Effector memory CD4-positive, alpha-beta T cell (primary cell): Measurements from ENCODE around the gene SYNRG.
"Not testable (repeated sequence)": the region's sequence is repeated elsewhere in the genome, so short reads cannot be mapped to it uniquely, and the experiment has no call there.

Experiments used
- DNase-seq, 3 donors: peaks; one replicate each; pipeline ENCODE4 v3.0.0-alpha.2; 2020
- H3K27ac ChIP-seq: 2 replicates; pipeline ENCODE4 v1.7.0; 2013; ENCODE audit warnings: mild to moderate bottlenecking, low read length, moderate library complexity; ENCODE audit not compliant: insufficient read depth, poor library complexity, severe bottlenecking
- H3K27me3 ChIP-seq: replicated peaks from 2 replicates; pipeline ENCODE4 v1.7.0; 2013; ENCODE audit warnings: mild to moderate bottlenecking, low read length; ENCODE audit not compliant: insufficient read depth, control insufficient read depth, poor library complexity, severe bottlenecking
- H3K36me3 ChIP-seq: 2 replicates; pipeline ENCODE4 v1.7.0; 2013; ENCODE audit warnings: mild to moderate bottlenecking, low read length, moderate library complexity; ENCODE audit not compliant: control insufficient read depth, insufficient read depth
- H3K4me1 ChIP-seq: 2 replicates; pipeline ENCODE4 v1.7.0; 2013; ENCODE audit warnings: low read length, mild to moderate bottlenecking; ENCODE audit not compliant: control insufficient read depth, insufficient read depth, poor library complexity, severe bottlenecking
- H3K4me3 ChIP-seq: 2 replicates; pipeline ENCODE4 v1.7.0; 2013; ENCODE audit warnings: low read length, low read depth, mild to moderate bottlenecking; ENCODE audit not compliant: insufficient read depth, poor library complexity, severe bottlenecking
- H3K9me3 ChIP-seq: 2 replicates; pipeline ENCODE4 v1.7.0; 2013; ENCODE audit warnings: mild to moderate bottlenecking, low read length, moderate library complexity; ENCODE audit not compliant: control insufficient read depth

The SYNRG gene

GRCh38 chr17:37521821-37522220 lies 87.4 kb downstream of the SYNRG start:
- Histone ChIP-seq H3K9me3 (no peaks in the 10 kb centered on the region), H3K27ac (no peak overlapping the region), H3K4me1 (no peaks in the 10 kb centered on the region), H3K27me3 (no peaks in the 10 kb centered on the region), H3K36me3 (peaks cover 73% of the 10 kb centered on the region), H3K4me3 (no peak overlapping the region)
- no peak for DNase-seq

GRCh38 chr17:37520174-37520573 lies 89.0 kb downstream of the SYNRG start:
- Histone ChIP-seq H3K4me3 (no peak overlapping the region), H3K4me1 (no peaks in the 10 kb centered on the region), H3K27ac (no peak overlapping the region), H3K27me3 (no peaks in the 10 kb centered on the region), H3K9me3 (no peaks in the 10 kb centered on the region), H3K36me3 (peaks cover 75% of the 10 kb centered on the region)
- no peak for DNase-seq

GRCh38 chr17:37519251-37519985 lies 89.8 kb downstream of the SYNRG start:
- Histone ChIP-seq H3K27me3 (no peaks in the 10 kb centered on the region), H3K36me3 (peaks cover 77% of the 10 kb centered on the region), H3K4me1 (no peaks in the 10 kb centered on the region), H3K27ac (no peak overlapping the region), H3K4me3 (no peak overlapping the region), H3K9me3 (no peaks in the 10 kb centered on the region)
- no peak for DNase-seq

- DNase-seq, result no peak
- no peak overlapping the region for H3K4me3 ChIP-seq
- no peaks in the 10 kb centered on the region for H3K27me3 ChIP-seq
- no peaks in the 10 kb centered on the region for H3K9me3 ChIP-seq
- no peak overlapping the region for H3K27ac ChIP-seq
- H3K4me1 ChIP-seq, result no peaks in the 10 kb centered on the region
- peaks cover 76% of the 10 kb centered on the region for H3K36me3 ChIP-seq
Measured at GRCh38 chr17:37518826-37519225, 90.4 kb downstream of the SYNRG start.

GRCh38 chr17:37517881-37518280 lies 91.3 kb downstream of the SYNRG start:
- peaks cover 76% of the 10 kb centered on the region for H3K36me3 ChIP-seq
- no peaks in the 10 kb centered on the region for H3K4me1 ChIP-seq
- DNase-seq, result no peak
- no peak overlapping the region for H3K4me3 ChIP-seq
- H3K27ac ChIP-seq, result no peak overlapping the region
- H3K9me3 ChIP-seq, result no peaks in the 10 kb centered on the region
- no peaks in the 10 kb centered on the region for H3K27me3 ChIP-seq

- Histone ChIP-seq H3K4me3 (no peak overlapping the region), H3K4me1 (no peaks in the 10 kb centered on the region), H3K27me3 (no peaks in the 10 kb centered on the region), H3K27ac (no peak overlapping the region), H3K36me3 (peaks cover 75% of the 10 kb centered on the region), H3K9me3 (no peaks in the 10 kb centered on the region)
- DNase-seq, result no peak
Measured at GRCh38 chr17:37516127-37516571, 93.1 kb downstream of the SYNRG start.

- Histone ChIP-seq H3K4me3 (no peak overlapping the region), H3K9me3 (no peaks in the 10 kb centered on the region), H3K27me3 (no peaks in the 10 kb centered on the region), H3K4me1 (peaks cover 2% of the 10 kb centered on the region), H3K27ac (no peak overlapping the region), H3K36me3 (peaks cover 52% of the 10 kb centered on the region)
- no peak for DNase-seq
Measured at GRCh38 chr17:37513711-37514110, 95.5 kb downstream of the SYNRG start.

GRCh38 chr17:37512442-37513068 lies 96.7 kb downstream of the SYNRG start:
- H3K27ac ChIP-seq, result no peak overlapping the region
- H3K4me1 ChIP-seq, result peaks cover 2% of the 10 kb centered on the region
- DNase-seq, result no peak
- H3K9me3 ChIP-seq, result no peaks in the 10 kb centered on the region
- no peak overlapping the region for H3K4me3 ChIP-seq
- H3K36me3 ChIP-seq, result peaks cover 40% of the 10 kb centered on the region
- H3K27me3 ChIP-seq, result no peaks in the 10 kb centered on the region

GRCh38 chr17:37511642-37512041 lies 97.6 kb downstream of the SYNRG start:
- H3K36me3 ChIP-seq, result peaks cover 32% of the 10 kb centered on the region
- H3K9me3 ChIP-seq, H3K27ac ChIP-seq, H3K27me3 ChIP-seq, H3K4me1 ChIP-seq, DNase-seq, H3K4me3 ChIP-seq: not testable (repeated sequence)

GRCh38 chr17:37510056-37510455 lies 99.2 kb downstream of the SYNRG start:
- Histone ChIP-seq H3K4me1 (peaks cover 2% of the 10 kb centered on the region), H3K27me3 (no peaks in the 10 kb centered on the region), H3K4me3 (no peak overlapping the region), H3K27ac (no peak overlapping the region), H3K36me3 (peaks cover 21% of the 10 kb centered on the region), H3K9me3 (no peaks in the 10 kb centered on the region)
- no peak for DNase-seq
